Astrocyte of the spinal cord (primary cell): Measurements from ENCODE around the gene ZIC4.

ENCODE experiments used
- DNase-seq: peaks from one replicate; pipeline ENCODE4 v3.0.0; 2011; ENCODE audit warnings: low read depth, low spot score
- H3K4me3 ChIP-seq: 2 replicates; pipeline ENCODE4 v1.5.1; 2011; ENCODE audit warnings: low read depth, mild to moderate bottlenecking, low read length, moderate library complexity
- CTCF ChIP-seq: IDR thresholded peaks from 2 replicates; pipeline ENCODE4 v1.5.1; 2012; ENCODE audit warnings: low read depth, mild to moderate bottlenecking, low read length, inconsistent platforms
- in situ Hi-C: cut with HindIII; loops from 2 replicates; pipeline ENCODE4 v1.10.0; 2017; ENCODE audit warnings: low sequenced_read_pairs

ZIC4 gene

GRCh38 chr3:147422601-147423536 is 16.5 kb upstream of the ZIC4 start:
- DNase-seq: peak; percentile 85
- H3K4me3 ChIP-seq: peak overlapping the region; percentile 49
- in situ Hi-C loops: no loop called here
- no peak for TF ChIP-seq CTCF

- peak overlapping the region; percentile 49 for H3K4me3 ChIP-seq
- in situ Hi-C loops: no loop called here
- peak; percentile 57 for DNase-seq
- no peak for TF ChIP-seq CTCF
These were observed 15.9 kb upstream of the ZIC4 start for GRCh38 chr3:147422196-147422595.

- TF ChIP-seq CTCF: peak; percentile 15
- peak overlapping the region; percentile 49 for H3K4me3 ChIP-seq
- in situ Hi-C loops: no loop called here
- DNase-seq: peak; percentile 90
These were observed 15.0 kb upstream of the ZIC4 start for GRCh38 chr3:147421184-147421912.

GRCh38 chr3:147420353-147421183 is 14.2 kb upstream of the ZIC4 start:
- in situ Hi-C loops: no loop called here
- peak overlapping the region; percentile 49 for H3K4me3 ChIP-seq
- peak; percentile 33 for DNase-seq
- no peak for TF ChIP-seq CTCF

- TF ChIP-seq CTCF: no peak
- H3K4me3 ChIP-seq: no peak overlapping the region
- peak; percentile 53 for DNase-seq
- in situ Hi-C loops: no loop called here
These were observed 13.5 kb upstream of the ZIC4 start for GRCh38 chr3:147419781-147420224.
